H1 (cell line): ENCODE results near the gene AFAP1L2. TPM values are rescaled to one million over a fixed set of nuclear protein-coding genes. Genes with fewer than 3 reads are reported as not detected.

ENCODE experiments used
- CTCF ChIA-PET: fragments of 300-600 bp; sonication (Branson Sonifier 250); formaldehyde crosslinking; loops from one replicate; lab custom pipeline; 2021; ENCODE audit not compliant: partially characterized antibody; lab: Charles Lee
- POLR2A ChIA-PET: fragments of 300-600 bp; sonication (Branson Sonifier 250); formaldehyde crosslinking; loops from one replicate; lab custom pipeline; 2021; ENCODE audit warnings: inconsistent platforms; ENCODE audit not compliant: partially characterized antibody; lab: Charles Lee
- DNase-seq, 2 experiments: peaks; one replicate each; pipeline versions ENCODE4 v3.0.0 to v3.0.0-alpha.2; 2010 to 2022; ENCODE audit warnings: low spot score in 2 of 2, low read depth in 1 of 2, mixed read lengths in 1 of 2
- FAIRE-seq: peaks from 2 replicates; lab custom pipeline; 2011; peaks lifted over from hg19 to GRCh38; lab: Jason Lieb, UNC
- H2AFZ ChIP-seq: 2 replicates; pipeline ENCODE4 v1.8.1; 2012; ENCODE audit warnings: low read length, inconsistent platforms
- H2AK5ac ChIP-seq: 2 replicates; pipeline ENCODE4 v1.6.1; 2013; ENCODE audit warnings: low read depth, low read length
- H2BK120ac ChIP-seq: replicated peaks from 2 replicates; pipeline ENCODE3; 2013; ENCODE audit warnings: low read depth, low read length, inconsistent platforms
- H2BK12ac ChIP-seq: 2 replicates; pipeline ENCODE4 v1.6.1; 2013; ENCODE audit warnings: low read depth, low read length
- H2BK15ac ChIP-seq: 2 replicates; pipeline ENCODE4 v1.6.1; 2013; ENCODE audit warnings: low read length
- H2BK20ac ChIP-seq: 2 replicates; pipeline ENCODE4 v1.6.1; 2013; ENCODE audit warnings: low read length
- H2BK5ac ChIP-seq: 2 replicates; pipeline ENCODE4 v1.6.1; 2013; ENCODE audit warnings: low read depth, low read length
- H3K14ac ChIP-seq: 2 replicates; pipeline ENCODE4 v1.6.1; 2013; ENCODE audit warnings: inconsistent platforms; ENCODE audit not compliant: insufficient read length
- H3K18ac ChIP-seq: 2 replicates; pipeline ENCODE4 v1.6.1; 2013; ENCODE audit warnings: low read length; ENCODE audit errors: extremely low read depth
- H3K23ac ChIP-seq: 2 replicates; pipeline ENCODE4 v1.6.1; 2013; ENCODE audit warnings: inconsistent platforms; ENCODE audit not compliant: insufficient read length
- H3K23me2 ChIP-seq: 2 replicates; pipeline ENCODE4 v1.6.1; 2013; ENCODE audit warnings: low read depth, low read length
- H3K27ac ChIP-seq: 2 replicates; pipeline ENCODE4 v1.6.1; 2011; ENCODE audit warnings: low read depth, low read length, inconsistent platforms
- H3K27me3 ChIP-seq, 4 experiments: replicated peaks in 1 of 4; 1 replicate in 1 of 4; 2 replicates in 3 of 4; pipeline versions ENCODE4 v1.6.1 to v1.8.1; 2011 to 2013; ENCODE audit warnings: low read length in 3 of 4, mild to moderate bottlenecking in 3 of 4, inconsistent platforms in 2 of 4, mixed read lengths in 2 of 4, moderate library complexity in 1 of 4; ENCODE audit not compliant: control insufficient read depth in 3 of 4, insufficient read depth in 3 of 4; ENCODE audit errors: extremely low read depth in 1 of 4
- H3K36me3 ChIP-seq, 4 experiments: 2 replicates each; pipeline versions ENCODE4 v1.6.1 to v1.8.1; 2011 to 2013; ENCODE audit warnings: mild to moderate bottlenecking in 4 of 4, low read length in 3 of 4, moderate library complexity in 2 of 4, control low read depth in 1 of 4, inconsistent platforms in 1 of 4; ENCODE audit not compliant: insufficient read depth in 4 of 4, control insufficient read depth in 2 of 4
- H3K4ac ChIP-seq: replicated peaks from 2 replicates; pipeline ENCODE3; 2013; ENCODE audit warnings: low read length, low read depth, mixed read lengths, inconsistent platforms; ENCODE audit not compliant: insufficient read length
- H3K4me1 ChIP-seq, 4 experiments: replicated peaks in 1 of 4; 1 replicate in 1 of 4; 2 replicates in 3 of 4; pipeline versions ENCODE4 v1.6.1 to v1.8.1; 2011 to 2013; ENCODE audit warnings: low read length in 3 of 4, inconsistent platforms in 2 of 4, mixed read lengths in 1 of 4; ENCODE audit not compliant: insufficient read depth in 4 of 4, control insufficient read depth in 3 of 4
- H3K4me2 ChIP-seq, 2 experiments: 2 replicates each; pipeline versions ENCODE4 v1.6.1 to v1.8.1; 2011 to 2013; ENCODE audit warnings: low read depth in 2 of 2, low read length in 2 of 2, control low read depth in 1 of 2, inconsistent platforms in 1 of 2, mild to moderate bottlenecking in 1 of 2; ENCODE audit not compliant: insufficient read depth in 1 of 2
- H3K4me3 ChIP-seq, 4 experiments: fragments of 200-600, 300-600 bp in 1 of 4; sonication (generic), shearing (Covaris generic), sonication (Bioruptor Twin) in 1 of 4; 2 replicates each; pipeline versions ENCODE4 v1.5.1 to v1.8.1; 2011 to 2016; ENCODE audit warnings: low read length in 4 of 4, low read depth in 3 of 4, control low read depth in 2 of 4, inconsistent platforms in 2 of 4, mild to moderate bottlenecking in 2 of 4, mixed read lengths in 1 of 4, moderate library complexity in 1 of 4; ENCODE audit not compliant: insufficient read depth in 2 of 4; ENCODE audit errors: extremely low read depth in 1 of 4
- H3K56ac ChIP-seq: replicated peaks from 2 replicates; pipeline ENCODE3; 2013; ENCODE audit warnings: low read depth, mild to moderate bottlenecking, mixed read lengths, low read length, inconsistent platforms; ENCODE audit not compliant: insufficient read length
- H3K79me1 ChIP-seq: 2 replicates; pipeline ENCODE4 v1.6.1; 2013; ENCODE audit warnings: low read depth, low read length, control low read depth
- H3K79me2 ChIP-seq, 2 experiments: 2 replicates each; pipeline versions ENCODE4 v1.6.1 to v1.8.1; 2012 to 2013; ENCODE audit warnings: low read length in 2 of 2, mild to moderate bottlenecking in 2 of 2, inconsistent platforms in 1 of 2; ENCODE audit not compliant: insufficient read depth in 2 of 2, control insufficient read depth in 1 of 2
- H3K9ac ChIP-seq, 4 experiments: replicated peaks in 1 of 4; 1 replicate in 1 of 4; 2 replicates in 3 of 4; pipeline versions ENCODE4 v1.6.1 to v1.8.1; 2011 to 2013; ENCODE audit warnings: low read depth in 3 of 4, low read length in 3 of 4, control low read depth in 2 of 4, mild to moderate bottlenecking in 2 of 4, moderate library complexity in 2 of 4, inconsistent platforms in 1 of 4; ENCODE audit errors: extremely low read depth in 1 of 4
- H3K9me3 ChIP-seq, 2 experiments: 2 replicates each; pipeline versions ENCODE4 v1.6.1 to v1.8.1; 2012 to 2013; ENCODE audit warnings: mild to moderate bottlenecking in 2 of 2, moderate library complexity in 2 of 2, control low read depth in 1 of 2, inconsistent platforms in 1 of 2, low read depth in 1 of 2, low read length in 1 of 2, mixed read lengths in 1 of 2; ENCODE audit not compliant: insufficient read depth in 2 of 2
- H4K20me1 ChIP-seq, 2 experiments: replicated peaks in 1 of 2; 2 replicates each; pipeline versions ENCODE3 to v1.8.1; 2011 to 2013; ENCODE audit warnings: inconsistent platforms in 2 of 2, low read length in 2 of 2, mild to moderate bottlenecking in 1 of 2; ENCODE audit not compliant: insufficient read depth in 2 of 2, control insufficient read depth in 1 of 2
- H4K5ac ChIP-seq: 2 replicates; pipeline ENCODE4 v1.6.1; 2013; ENCODE audit warnings: low read length, low read depth, mixed read lengths, inconsistent platforms; ENCODE audit not compliant: insufficient read length
- H4K8ac ChIP-seq: 2 replicates; pipeline ENCODE4 v1.8.0; 2013; ENCODE audit warnings: mild to moderate bottlenecking, moderate library complexity, low read length, inconsistent platforms; ENCODE audit not compliant: insufficient read depth; ENCODE audit errors: extremely low read depth
- H4K91ac ChIP-seq: replicated peaks from 2 replicates; pipeline ENCODE3; 2013; ENCODE audit warnings: low read length, mixed read lengths, inconsistent platforms; ENCODE audit not compliant: insufficient read length
- EGR1 ChIP-seq: IDR thresholded peaks from 2 replicates; pipeline ENCODE4 v1.6.1; 2011; ENCODE audit warnings: low read depth, low read length, borderline replicate concordance
- NANOG ChIP-seq: IDR thresholded peaks from 2 replicates; pipeline ENCODE4 v1.6.1; 2011; ENCODE audit warnings: low read length, low read depth, mild to moderate bottlenecking, inconsistent platforms; ENCODE audit not compliant: insufficient read depth, poor library complexity, severe bottlenecking
- RFX5 ChIP-seq: IDR thresholded peaks from 2 replicates; pipeline ENCODE4 v1.6.1; 2011; ENCODE audit warnings: low read depth, low read length, improper control_type of control experiment, borderline replicate concordance
- WGBS, 2 experiments: shearing (Covaris generic) in 1 of 2; methylation state at CpG; one replicate each; pipeline versions ENCODE4 v1.1.6 to v1.1.7; 2013 to 2015; ENCODE audit warnings: low lambda C conversion rate in 2 of 2, mixed read lengths in 2 of 2, inconsistent platforms in 1 of 2, low coverage in 1 of 2, missing lambda C conversion rate in 1 of 2; ENCODE audit not compliant: insufficient replicate concordance in 2 of 2, insufficient coverage in 1 of 2, insufficient read length in 1 of 2; ENCODE audit errors: extremely low coverage in 1 of 2, missing lambda C conversion rate in 1 of 2; 5-methylcytosine and 5-hydroxymethylcytosine counted together
- polyA plus RNA-seq, 7 experiments: library from polyadenylated mRNA; depleted of rRNA in 3 of 7; stranded (reverse) in 5 of 7; unstranded in 2 of 7; fragments of >200 nt in 5 of 7; fragments of 200-250 nt in 2 of 7; gene quantifications; 1 replicate in 5 of 7; 2 replicates in 1 of 7; 4 replicates in 1 of 7; pipeline versions ENCODE4 v1.2.1 to v1.2.3, GENCODE V29; 2011 to 2013; ENCODE audit warnings: missing spikeins in 2 of 7, mixed read lengths in 2 of 7
- total RNA-seq: library from RNA; stranded (reverse); fragmentation: NEBNext Ultra II Directional; extraction: Animal tissue kit (Norgen Biotek cat#: 25700); gene quantifications from 2 replicates; pipeline ENCODE4 v1.2.1, GENCODE V29; 2021

Gene AFAP1L2
- total and polyA plus RNA-seq, 2 of the 8 experiments (the other 6 are each of a cell fraction or from before 2014, with no cell fraction given): 3.9 to 6.4 TPM

DNA sequence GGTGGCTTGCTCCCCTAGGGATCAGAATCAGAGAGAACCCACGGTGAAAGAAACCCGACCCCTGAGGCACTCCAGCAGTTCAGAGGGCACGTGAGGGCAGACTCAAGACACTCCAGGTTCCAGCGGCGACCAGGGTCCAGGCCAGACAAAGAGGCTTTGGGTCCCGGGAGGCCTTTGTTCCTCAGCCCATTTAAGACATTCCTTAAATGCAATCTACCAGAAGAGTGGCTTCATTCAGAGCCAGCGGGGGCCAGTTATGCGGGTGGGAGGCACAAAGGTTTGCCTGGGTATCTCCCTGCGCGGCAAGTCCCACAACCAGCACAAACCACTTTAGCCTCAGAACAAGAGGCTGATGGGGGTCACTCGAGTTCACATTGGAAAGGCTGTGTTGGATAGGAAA lies 53.6 kb downstream of the AFAP1L2 start:
- no peak overlapping the region for H3K9ac ChIP-seq
- H2BK20ac ChIP-seq: no peak overlapping the region
- H3K79me2 ChIP-seq: no peaks in the 10 kb centered on the region
- no peak overlapping the region for H3K27ac ChIP-seq
- H3K79me1 ChIP-seq: no peaks in the 10 kb centered on the region
- H2BK12ac ChIP-seq: 0 out of 2 replicates have a peak overlapping the region, but pooled peaks have one; percentile 33
- H2BK15ac ChIP-seq: no peak overlapping the region
- no peak overlapping the region for H3K4me3 ChIP-seq
- no peaks in the 10 kb centered on the region for H3K36me3 ChIP-seq
- H3K23ac ChIP-seq: no peak overlapping the region
- H3K14ac ChIP-seq: no peak overlapping the region
- no peak overlapping the region for H2BK120ac ChIP-seq
- CTCF ChIA-PET: no interaction called here
- H4K5ac ChIP-seq: no peak overlapping the region
- no peaks in the 10 kb centered on the region for H3K9me3 ChIP-seq
- H3K4me2 ChIP-seq: no peak overlapping the region
- DNase-seq: no peak
- no peak overlapping the region for H3K56ac ChIP-seq
- H3K4ac ChIP-seq: no peak overlapping the region
- FAIRE-seq: no peak
- H4K8ac ChIP-seq: no peak overlapping the region
- H3K27me3 ChIP-seq: no peaks in the 10 kb centered on the region
- H4K91ac ChIP-seq: no peak overlapping the region
- H2AFZ ChIP-seq: no peak overlapping the region
- H3K23me2 ChIP-seq: no peaks in the 10 kb centered on the region
- H2AK5ac ChIP-seq: no peak overlapping the region
- no peaks in the 10 kb centered on the region for H4K20me1 ChIP-seq
- no peak overlapping the region for H2BK5ac ChIP-seq
- peaks cover 0 to 7% (median 0%) of the 10 kb centered on the region in 4 experiments; a peak in 2 of 7 replicates for H3K4me1 ChIP-seq
- POLR2A ChIA-PET: no interaction called here
- WGBS, 2 experiments: 80% methylated on average over 11 of the region's 11 CpGs; no CpG with 5 or more reads in 1 of the 2 experiments
- no peak overlapping the region for H3K18ac ChIP-seq
- TF ChIP-seq RFX5 (no peak), EGR1 (no peak), NANOG (no peak)
